ENCODE data around the gene ASF1B.
A peak's percentile ranks its signal among the peaks of the same experiment; 100 is the strongest.

The ASF1B gene

DNA sequence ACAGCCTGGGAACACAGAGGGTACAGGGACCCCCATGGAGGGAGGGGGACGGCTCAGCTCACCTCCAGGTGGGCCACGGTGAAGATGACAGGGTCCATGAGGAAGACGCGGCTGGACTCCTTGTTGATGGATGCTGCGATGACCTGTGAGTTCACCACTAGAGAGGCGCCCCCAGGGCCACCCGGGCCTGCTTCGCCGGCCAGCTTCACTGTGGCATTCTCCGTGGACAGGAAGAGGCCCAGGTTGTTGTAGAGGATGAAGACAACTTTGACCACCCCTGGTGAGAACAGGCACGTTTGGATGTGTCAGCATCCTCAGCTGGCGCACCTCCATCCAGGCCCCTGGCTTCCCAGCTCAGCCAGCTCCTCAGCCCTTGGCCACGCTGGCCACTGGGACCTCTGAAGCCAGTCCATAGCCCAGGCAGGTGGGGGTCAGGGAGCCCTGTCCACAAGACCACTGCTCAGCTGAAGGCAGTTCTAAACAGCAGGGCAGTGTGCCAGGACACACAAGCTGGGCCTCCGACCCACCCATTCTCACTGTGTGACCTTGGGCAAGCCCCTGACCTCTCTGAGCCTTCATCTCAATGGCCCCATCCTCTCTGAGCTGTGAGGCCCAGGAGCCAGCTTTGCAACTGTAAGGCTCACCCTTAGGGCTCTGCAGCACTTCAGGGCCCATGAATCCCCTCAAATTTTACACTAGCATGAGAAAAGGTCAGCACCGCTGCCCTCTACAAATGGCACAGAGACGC is 22.1 kb upstream of the ASF1B start:
- Histone ChIP-seq H3K4me1 (ENCODE audit: control insufficient read depth, insufficient read depth, low read length) (no peaks in the 10 kb centered on the region), H3K27me3 (ENCODE audit: control insufficient read depth, insufficient read depth, low read length) (peaks cover 8% of the 10 kb centered on the region), H3K4me3 (ENCODE audit: low read length) (no peak overlapping the region), H3K36me3 (ENCODE audit: insufficient read depth, low read length) (peaks cover 2% of the 10 kb centered on the region), H3K9ac (ENCODE audit: low read depth, low read length) (no peak overlapping the region), H3K9me3 (replicated peaks; ENCODE audit: low read length) (no peaks in the 10 kb centered on the region), H3K4me2 (ENCODE audit: low read length) (no peak overlapping the region)

DNA sequence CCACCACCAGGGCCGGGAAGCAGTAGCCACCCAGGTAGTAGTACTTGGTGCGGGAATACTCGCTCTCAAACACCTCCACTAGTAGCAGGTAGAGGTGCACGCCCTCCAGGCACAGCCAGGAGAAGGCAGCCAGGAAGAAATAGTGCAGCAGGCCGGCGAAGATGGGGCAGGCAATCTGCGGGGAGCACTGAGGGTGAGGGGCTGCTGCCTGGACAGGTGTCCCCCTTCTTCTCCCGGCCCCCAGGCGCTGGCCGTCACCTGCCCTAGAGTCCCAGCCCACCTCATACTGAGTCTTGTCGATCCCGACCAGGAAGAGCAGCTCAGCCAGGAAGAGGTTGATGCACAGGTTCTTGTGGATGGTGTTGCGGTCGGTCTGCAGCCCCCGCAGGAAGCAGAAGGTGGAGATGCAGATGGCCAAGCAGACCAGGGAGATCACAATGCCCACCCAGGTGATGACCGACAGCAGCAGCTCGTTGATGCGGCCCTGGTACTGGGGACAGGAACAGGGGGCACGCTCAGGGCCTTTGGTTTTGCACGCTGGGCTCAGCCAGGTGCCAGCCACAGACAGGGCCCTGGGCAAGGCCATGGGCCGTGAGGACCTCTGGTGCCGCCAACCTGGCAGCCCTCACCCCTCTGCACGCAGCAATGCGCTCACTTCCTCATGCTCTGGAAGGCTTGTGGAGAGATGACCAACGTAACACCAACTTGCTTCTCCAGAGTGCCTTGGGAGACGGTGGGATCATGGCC is 20.8 kb upstream of the ASF1B start:
- Histone ChIP-seq H3K36me3 (ENCODE audit: insufficient read depth, low read length) (peaks cover 2% of the 10 kb centered on the region), H3K4me1 (ENCODE audit: control insufficient read depth, insufficient read depth, low read length) (no peaks in the 10 kb centered on the region), H3K9ac (ENCODE audit: low read depth, low read length) (no peak overlapping the region), H3K9me3 (replicated peaks; ENCODE audit: low read length) (no peaks in the 10 kb centered on the region), H3K4me3 (ENCODE audit: low read length) (no peak overlapping the region), H3K27me3 (ENCODE audit: control insufficient read depth, insufficient read depth, low read length) (peaks cover 8% of the 10 kb centered on the region), H3K4me2 (ENCODE audit: low read length) (no peak overlapping the region)

- no peak overlapping the region for H3K4me3 ChIP-seq (ENCODE audit: low read length)
Measured at GRCh38 chr19:14156122-14156521, 19.7 kb upstream of the ASF1B start.

DNA sequence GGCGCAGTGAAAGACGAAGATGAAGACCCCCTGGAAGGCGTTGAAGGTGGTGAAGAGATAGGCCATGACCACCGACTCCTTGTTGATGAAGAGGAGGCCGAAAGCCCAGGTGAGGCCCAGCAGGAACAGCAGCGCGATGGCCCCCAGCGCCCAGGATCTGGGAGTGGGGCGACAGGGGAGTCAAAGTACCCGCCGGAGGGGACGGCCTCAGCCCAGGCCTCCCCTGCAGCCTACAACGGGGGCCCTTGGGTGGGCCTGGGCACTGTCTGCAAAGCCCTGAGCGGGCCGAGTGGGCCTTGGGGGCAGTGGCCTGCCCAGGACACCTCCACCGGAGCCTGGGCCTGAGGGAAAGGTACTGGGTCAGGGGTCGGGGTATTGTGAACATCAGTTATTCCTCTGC is 19.0 kb upstream of the ASF1B start:
- H3K4me1 ChIP-seq (ENCODE audit: control insufficient read depth, insufficient read depth, low read length) = no peaks in the 10 kb centered on the region
- peaks cover 2% of the 10 kb centered on the region for H3K36me3 ChIP-seq (ENCODE audit: insufficient read depth, low read length)
- H3K27me3 ChIP-seq (ENCODE audit: control insufficient read depth, insufficient read depth, low read length) = peaks cover 4% of the 10 kb centered on the region
- no peak overlapping the region for H3K4me3 ChIP-seq (ENCODE audit: low read length)
- H3K4me2 ChIP-seq (ENCODE audit: low read length) = no peak overlapping the region
- H3K9ac ChIP-seq (ENCODE audit: low read depth, low read length) = no peak overlapping the region
- H3K9me3 ChIP-seq (replicated peaks; ENCODE audit: low read length) = no peaks in the 10 kb centered on the region

More at GRCh38 chr19:14156122-14156521, 19.7 kb upstream of the ASF1B start:
- Histone ChIP-seq H3K9me3 (replicated peaks; ENCODE audit: low read length) (no peaks in the 10 kb centered on the region), H3K4me1 (ENCODE audit: control insufficient read depth, insufficient read depth, low read length) (no peaks in the 10 kb centered on the region), H3K9ac (ENCODE audit: low read depth, low read length) (no peak overlapping the region), H3K36me3 (ENCODE audit: insufficient read depth, low read length) (peaks cover 2% of the 10 kb centered on the region), H3K27me3 (ENCODE audit: control insufficient read depth, insufficient read depth, low read length) (peaks cover 8% of the 10 kb centered on the region), H3K4me2 (ENCODE audit: low read length) (no peak overlapping the region)

- Histone ChIP-seq H3K9me3 (replicated peaks; ENCODE audit: low read length) (no peaks in the 10 kb centered on the region), H3K36me3 (ENCODE audit: insufficient read depth, low read length) (no peaks in the 10 kb centered on the region), H3K4me3 (ENCODE audit: low read length) (no peak overlapping the region), H3K9ac (ENCODE audit: low read depth, low read length) (no peak overlapping the region), H3K4me2 (ENCODE audit: low read length) (no peak overlapping the region), H3K4me1 (ENCODE audit: control insufficient read depth, insufficient read depth, low read length) (peaks cover 10% of the 10 kb centered on the region), H3K27me3 (ENCODE audit: control insufficient read depth, insufficient read depth, low read length) (no peaks in the 10 kb centered on the region)
Measured at GRCh38 chr19:14152713-14153112, 16.3 kb upstream of the ASF1B start.

GRCh38 chr19:14150770-14151661 is 14.6 kb upstream of the ASF1B start:
- no peaks in the 10 kb centered on the region for H3K9me3 ChIP-seq (replicated peaks; ENCODE audit: low read length)
- H3K9ac ChIP-seq (ENCODE audit: low read depth, low read length) = no peak overlapping the region
- no peaks in the 10 kb centered on the region for H3K27me3 ChIP-seq (ENCODE audit: control insufficient read depth, insufficient read depth, low read length)
- H3K4me1 ChIP-seq (ENCODE audit: control insufficient read depth, insufficient read depth, low read length) = peaks cover 19% of the 10 kb centered on the region
- H3K4me2 ChIP-seq (ENCODE audit: low read length) = no peak overlapping the region
- H3K36me3 ChIP-seq (ENCODE audit: insufficient read depth, low read length) = no peaks in the 10 kb centered on the region
- no peak overlapping the region for H3K4me3 ChIP-seq (ENCODE audit: low read length)

DNA sequence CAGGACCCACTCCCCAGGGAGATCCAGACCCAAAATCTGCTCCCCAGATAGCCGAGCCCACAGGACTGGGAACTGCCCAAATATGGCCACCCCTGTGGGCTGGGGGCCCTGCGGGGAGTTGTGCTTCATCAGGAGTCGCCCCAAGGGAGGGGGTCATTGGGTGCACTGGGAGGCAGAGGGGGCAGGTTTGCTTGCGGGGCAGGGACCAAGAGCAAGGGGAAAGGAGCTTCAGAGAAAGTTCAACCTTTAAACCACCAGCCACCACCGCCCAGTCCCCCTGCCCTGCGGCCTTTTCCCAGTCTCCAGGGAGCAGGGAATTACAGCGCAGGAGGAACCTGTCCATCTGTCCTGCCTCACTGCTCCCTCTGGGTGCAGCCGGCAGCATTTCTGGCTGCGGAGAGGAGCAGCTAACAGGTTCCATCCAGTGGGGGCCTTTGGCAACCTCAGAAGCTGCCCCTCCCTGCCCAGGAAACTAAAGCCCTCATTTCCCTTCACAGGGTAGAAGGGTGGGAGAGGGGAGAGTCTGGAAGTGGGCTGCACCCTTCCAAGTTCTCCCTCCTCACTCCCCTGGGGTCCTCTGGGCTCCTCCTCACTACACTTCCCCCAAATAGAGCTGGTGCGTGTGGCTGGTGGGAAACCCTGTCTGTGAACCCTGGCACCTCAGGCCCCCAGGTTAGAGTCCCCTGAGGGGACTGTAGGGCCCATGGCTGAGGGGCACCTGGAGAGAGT is 13.8 kb upstream of the ASF1B start:
- no peaks in the 10 kb centered on the region for H3K9me3 ChIP-seq (replicated peaks; ENCODE audit: low read length)
- peaks cover 19% of the 10 kb centered on the region for H3K4me1 ChIP-seq (ENCODE audit: control insufficient read depth, insufficient read depth, low read length)
- no peaks in the 10 kb centered on the region for H3K36me3 ChIP-seq (ENCODE audit: insufficient read depth, low read length)
- H3K9ac ChIP-seq (ENCODE audit: low read depth, low read length) = peak overlapping the region; percentile 33
- no peaks in the 10 kb centered on the region for H3K27me3 ChIP-seq (ENCODE audit: control insufficient read depth, insufficient read depth, low read length)
- no peak overlapping the region for H3K4me3 ChIP-seq (ENCODE audit: low read length)
- peak overlapping the region; percentile 43 for H3K4me2 ChIP-seq (ENCODE audit: low read length)

- no peaks in the 10 kb centered on the region for H3K9me3 ChIP-seq (replicated peaks; ENCODE audit: low read length)
- peak overlapping the region; percentile 33 for H3K9ac ChIP-seq (ENCODE audit: low read depth, low read length)
- peaks cover 19% of the 10 kb centered on the region for H3K4me1 ChIP-seq (ENCODE audit: control insufficient read depth, insufficient read depth, low read length)
- no peaks in the 10 kb centered on the region for H3K36me3 ChIP-seq (ENCODE audit: insufficient read depth, low read length)
- H3K4me2 ChIP-seq (ENCODE audit: low read length) = peak overlapping the region; percentile 43
- H3K4me3 ChIP-seq (ENCODE audit: low read length) = no peak overlapping the region
- H3K27me3 ChIP-seq (ENCODE audit: control insufficient read depth, insufficient read depth, low read length) = no peaks in the 10 kb centered on the region
Measured at GRCh38 chr19:14149509-14149994, 13.2 kb upstream of the ASF1B start.

DNA sequence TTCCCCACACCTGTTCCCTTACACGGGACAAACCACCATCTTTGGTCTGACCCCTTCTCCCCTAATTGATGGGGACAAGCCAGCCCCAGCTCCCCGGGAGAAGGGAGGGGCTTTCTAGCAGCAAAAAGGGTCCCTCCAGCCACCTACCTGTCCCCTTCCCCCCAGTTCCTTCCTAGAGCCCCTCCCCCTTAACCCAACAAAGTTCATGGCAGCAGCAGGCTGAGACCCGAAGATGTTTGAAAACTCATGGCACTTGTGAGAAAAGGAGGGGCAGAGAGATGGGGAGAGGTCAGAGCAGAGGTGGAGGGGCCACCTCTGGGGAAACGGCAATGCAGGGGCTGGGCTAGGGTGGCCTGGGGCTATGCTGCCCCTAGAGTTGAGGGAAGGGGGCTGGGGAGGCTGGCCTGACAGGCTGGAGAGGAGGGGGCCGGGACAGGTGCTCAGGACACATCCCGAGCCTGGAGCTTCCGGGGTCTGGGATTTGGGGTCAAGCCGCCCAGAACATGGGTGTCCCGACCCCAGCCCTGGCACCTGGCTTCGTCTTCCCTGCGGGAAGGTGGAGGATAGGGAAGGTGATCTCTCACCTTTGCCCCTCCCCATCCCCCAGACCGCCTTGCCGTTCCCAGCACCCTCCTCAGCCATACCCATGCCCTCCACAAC is 12.5 kb upstream of the ASF1B start:
- Histone ChIP-seq H3K9me3 (replicated peaks; ENCODE audit: low read length) (no peaks in the 10 kb centered on the region), H3K4me1 (ENCODE audit: control insufficient read depth, insufficient read depth, low read length) (peaks cover 19% of the 10 kb centered on the region), H3K27me3 (ENCODE audit: control insufficient read depth, insufficient read depth, low read length) (no peaks in the 10 kb centered on the region), H3K4me3 (ENCODE audit: low read length) (no peak overlapping the region), H3K4me2 (ENCODE audit: low read length) (peak overlapping the region; percentile 43), H3K36me3 (ENCODE audit: insufficient read depth, low read length) (no peaks in the 10 kb centered on the region), H3K9ac (ENCODE audit: low read depth, low read length) (peak overlapping the region; percentile 33)

GRCh38 chr19:14147797-14148605 is 11.6 kb upstream of the ASF1B start:
- H3K36me3 ChIP-seq (ENCODE audit: insufficient read depth, low read length) = no peaks in the 10 kb centered on the region
- no peaks in the 10 kb centered on the region for H3K27me3 ChIP-seq (ENCODE audit: control insufficient read depth, insufficient read depth, low read length)
- H3K9me3 ChIP-seq (replicated peaks; ENCODE audit: low read length) = no peaks in the 10 kb centered on the region
- no peak overlapping the region for H3K4me3 ChIP-seq (ENCODE audit: low read length)
- H3K4me1 ChIP-seq (ENCODE audit: control insufficient read depth, insufficient read depth, low read length) = peaks cover 19% of the 10 kb centered on the region
- no peak overlapping the region for H3K4me2 ChIP-seq (ENCODE audit: low read length)
- H3K9ac ChIP-seq (ENCODE audit: low read depth, low read length) = no peak overlapping the region

Measured in skeletal muscle satellite cell (primary cell).